A549 (cell line): Measurements from ENCODE around the gene SPACDR. TPM values are rescaled to one million over a fixed set of nuclear protein-coding genes. Genes with fewer than 3 reads are reported as not detected.

Experiments used
- ATAC-seq, 2 experiments: fragments of 200-7000 bp in 1 of 2; fragments of >200 bp in 1 of 2; cut with Nextera tagmentation in 1 of 2; cut with Tn5 transposase in 1 of 2; 3 replicates each; pipeline versions ENCODE4 v1.8.0 to v1.9.1; 2018 to 2020; ENCODE audit warnings: mild to moderate bottlenecking in 1 of 2, moderate library complexity in 1 of 2
- CTCF ChIA-PET: fragments of 300-600 bp; sonication (Branson Sonifier 250); formaldehyde crosslinking; extraction: SDS; loops from one replicate; lab custom pipeline; 2021; ENCODE audit warnings: antibody characterized with exemption, inconsistent platforms; lab: Yijun Ruan, JAX
- POLR2A ChIA-PET: fragments of 350-600 bp; formaldehyde crosslinking; extraction: SDS; loops from one replicate; lab custom pipeline; 2021; ENCODE audit warnings: antibody characterized with exemption, inconsistent platforms; lab: Yijun Ruan, JAX
- DNase-seq, 2 experiments: peaks; one replicate each; pipeline versions ENCODE4 v3.0.0 to v3.0.0-alpha.2; 2011 to 2016; ENCODE audit warnings: low read depth in 1 of 2, low spot score in 1 of 2
- FAIRE-seq: peaks from 2 replicates; lab custom pipeline; 2011; peaks lifted over from hg19 to GRCh38; lab: Jason Lieb, UNC
- H3K27ac ChIP-seq, 2 experiments: fragments of >200 bp; sonication (Bioruptor Twin); formaldehyde crosslinking; 3 replicates each; pipeline ENCODE4 v1.5.1; 2016 to 2017
- H3K4me1 ChIP-seq: fragments of >200 bp; sonication (Bioruptor Twin); formaldehyde crosslinking; 3 replicates; pipeline ENCODE4 v1.6.1; 2016
- H3K4me2 ChIP-seq: fragments of >200 bp; sonication (Bioruptor Twin); formaldehyde crosslinking; 3 replicates; pipeline ENCODE4 v1.6.1; 2016
- H3K4me3 ChIP-seq: fragments of >200 bp; sonication (Bioruptor Twin); formaldehyde crosslinking; 3 replicates; pipeline ENCODE4 v1.5.1; 2016
- H3K9me3 ChIP-seq: fragments of >200 bp; sonication (Bioruptor Twin); formaldehyde crosslinking; 3 replicates; pipeline ENCODE4 v1.6.1; 2016
- BCL3 ChIP-seq: fragments of >200 bp; sonication (Bioruptor Twin); formaldehyde crosslinking; IDR thresholded peaks from 3 replicates; pipeline ENCODE4 v1.6.1; 2016
- CBX2 ChIP-seq: fragments of 200-600 bp; sonication (generic); IDR thresholded peaks from 2 replicates; pipeline ENCODE4 v1.6.1; 2016; ENCODE audit warnings: low read depth, mild to moderate bottlenecking, borderline replicate concordance
- CBX8 ChIP-seq: fragments of 200-600 bp; sonication (generic); IDR thresholded peaks from 2 replicates; pipeline ENCODE4 v1.6.1; 2016
- CEBPB ChIP-seq, 2 experiments: fragments of >200 bp in 1 of 2; sonication (Bioruptor Twin) in 1 of 2; formaldehyde crosslinking in 1 of 2; IDR thresholded peaks; 2 replicates each; pipeline ENCODE4 v1.6.1; 2012 to 2016
- CHD2 ChIP-seq: fragments of 150-350 bp; IDR thresholded peaks from 2 replicates; pipeline ENCODE4 v1.6.1; 2014; ENCODE audit warnings: low read length; ENCODE audit not compliant: partially characterized antibody
- E2F6 ChIP-seq: IDR thresholded peaks from 2 replicates; pipeline ENCODE4 v1.6.1; 2012; ENCODE audit warnings: low read depth, borderline replicate concordance
- EHMT2 ChIP-seq: fragments of 200-600 bp; sonication (generic); IDR thresholded peaks from 2 replicates; pipeline ENCODE4 v1.6.1; 2016; ENCODE audit warnings: antibody characterized with exemption, low read depth, mild to moderate bottlenecking, moderate library complexity
- EP300 ChIP-seq, 2 experiments: fragments of >200 bp; sonication (Bioruptor Twin); formaldehyde crosslinking; IDR thresholded peaks; 2 replicates in 1 of 2; 3 replicates in 1 of 2; pipeline ENCODE4 v1.6.1; 2016 to 2017
- ESRRA ChIP-seq: fragments of 150-350 bp; IDR thresholded peaks from 2 replicates; pipeline ENCODE4 v1.6.1; 2014; ENCODE audit warnings: mild to moderate bottlenecking, low read length, borderline replicate concordance
- FOSB ChIP-seq: fragments of 250-450 bp; sonication (Bioruptor Pico); IDR thresholded peaks from 2 replicates; pipeline ENCODE4 v1.5.0; 2020; ENCODE audit warnings: mild to moderate bottlenecking, moderate library complexity
- GATA3 ChIP-seq: IDR thresholded peaks from 2 replicates; pipeline ENCODE4 v1.6.1; 2012; ENCODE audit warnings: borderline replicate concordance
- HDAC2 ChIP-seq: fragments of 200-600 bp; sonication (generic); IDR thresholded peaks from 2 replicates; pipeline ENCODE4 v1.6.1; 2016
- HES2 ChIP-seq: fragments of >200 bp; sonication (Bioruptor Twin); formaldehyde crosslinking; IDR thresholded peaks from 2 replicates; pipeline ENCODE4 v1.6.1; 2016
- HEYL ChIP-seq: fragments of 250-450 bp; sonication (Bioruptor Pico); IDR thresholded peaks from 2 replicates; pipeline ENCODE4 v1.8.0; 2021; ENCODE audit warnings: mild to moderate bottlenecking, moderate library complexity
- HMGXB4 ChIP-seq: fragments of 250-450 bp; sonication (Bioruptor Pico); IDR thresholded peaks from 2 replicates; pipeline ENCODE4 v1.5.0; 2021; ENCODE audit warnings: mild to moderate bottlenecking, moderate library complexity, borderline replicate concordance
- HOXB13 ChIP-seq: fragments of 250-450 bp; sonication (Bioruptor Pico); IDR thresholded peaks from 2 replicates; pipeline ENCODE4 v1.5.0; 2020; ENCODE audit warnings: low read depth, mild to moderate bottlenecking, moderate library complexity
- HOXB5 ChIP-seq: fragments of 250-450 bp; sonication (Bioruptor Pico); IDR thresholded peaks from 2 replicates; pipeline ENCODE4 v1.5.0; 2020; ENCODE audit warnings: mild to moderate bottlenecking, moderate library complexity
- JUNB ChIP-seq: fragments of >200 bp; sonication (Bioruptor Twin); formaldehyde crosslinking; IDR thresholded peaks from 2 replicates; pipeline ENCODE4 v1.6.1; 2016
- MAZ ChIP-seq: fragments of 150-350 bp; IDR thresholded peaks from 2 replicates; pipeline ENCODE4 v1.6.1; 2014; ENCODE audit warnings: antibody characterized with exemption, low read depth, low read length, borderline replicate concordance
- NFE2L2 ChIP-seq: fragments of 150-350 bp; conservative IDR thresholded peaks from 2 replicates; pipeline ENCODE4 v1.6.1; 2014; ENCODE audit warnings: low read length
- PHF8 ChIP-seq: fragments of 200-600 bp; sonication (generic); IDR thresholded peaks from 2 replicates; pipeline ENCODE4 v1.6.1; 2016; ENCODE audit warnings: low read depth, mild to moderate bottlenecking, antibody characterized with exemption, moderate library complexity, borderline replicate concordance
- POLR2A ChIP-seq: IDR thresholded peaks from 2 replicates; pipeline ENCODE4 v1.6.1; 2012; ENCODE audit warnings: mild to moderate bottlenecking, low read length
- POLR2AphosphoS2 ChIP-seq: conservative IDR thresholded peaks from 2 replicates; pipeline ENCODE4 v1.6.1; 2012; ENCODE audit warnings: low read length, improper control_type of control experiment, inconsistent platforms
- RCOR1 ChIP-seq: fragments of 150-350 bp; IDR thresholded peaks from 2 replicates; pipeline ENCODE4 v1.6.1; 2014; ENCODE audit warnings: antibody characterized with exemption, low read length, low read depth
- SMC3 ChIP-seq: fragments of >200 bp; sonication (Bioruptor Twin); formaldehyde crosslinking; IDR thresholded peaks from 3 replicates; pipeline ENCODE4 v1.6.1; 2018; ENCODE audit warnings: inconsistent platforms
- SREBF2 ChIP-seq: fragments of 450-650 bp; IDR thresholded peaks from 2 replicates; pipeline ENCODE4 v1.6.1; 2014; ENCODE audit warnings: mild to moderate bottlenecking, moderate library complexity
- TFCP2L1 ChIP-seq: fragments of 250-450 bp; sonication (Bioruptor Pico); IDR thresholded peaks from 2 replicates; pipeline ENCODE4 v1.5.0; 2021; ENCODE audit warnings: mild to moderate bottlenecking
- TP53 ChIP-seq: fragments of 250-450 bp; sonication (Bioruptor Pico); IDR thresholded peaks from 2 replicates; pipeline ENCODE4 v1.5.0; 2021; ENCODE audit warnings: mild to moderate bottlenecking, moderate library complexity
- USF2 ChIP-seq: fragments of 450-650 bp; IDR thresholded peaks from 2 replicates; pipeline ENCODE4 v1.6.1; 2014; ENCODE audit warnings: antibody characterized with exemption
- ZFP36 ChIP-seq: fragments of 450-650 bp; IDR thresholded peaks from 2 replicates; pipeline ENCODE4 v1.6.1; 2014; ENCODE audit warnings: borderline replicate concordance; ENCODE audit not compliant: partially characterized antibody
- ZSCAN20 ChIP-seq: fragments of 250-450 bp; sonication (Bioruptor Pico); IDR thresholded peaks from 2 replicates; pipeline ENCODE4 v1.8.0; 2022; ENCODE audit warnings: mild to moderate bottlenecking, moderate library complexity
- WGBS: methylation state at CpG from one replicate; pipeline ENCODE4 v1.1.6; 2017; ENCODE audit errors: missing lambda C conversion rate; 5-methylcytosine and 5-hydroxymethylcytosine counted together
- polyA plus RNA-seq, 4 experiments: library from polyadenylated mRNA; depleted of rRNA in 3 of 4; stranded (reverse); fragments of >200 nt; fragmentation: RNase III in 1 of 4; extraction: RNeasy Plus Mini Kit Qiagen cat#74134 plus additional on column Dnase treatment in 1 of 4; gene quantifications; 2 replicates in 3 of 4; 3 replicates in 1 of 4; pipeline ENCODE4 v1.2.3, GENCODE V29; 2011 to 2017

Gene SPACDR
- polyA plus RNA-seq, 2 of the 4 experiments (the other 2 are of a cell fraction), result 0.17 to 0.34 TPM

- Histone ChIP-seq H3K4me1 (peaks cover 44% of the 10 kb centered on the region), H3K4me2 (peak within 1 kb of the TSS; percentile 99), H3K27ac (peak within 1 kb of the TSS; percentile 88 to 94), H3K9me3 (no peaks in the 10 kb centered on the region), H3K4me3 (peak within 1 kb of the TSS; percentile 73)
- DNase-seq (peak; percentile 53 to 55), FAIRE-seq (no peak), ATAC-seq (peak; percentile 58 to 60)
- POLR2A ChIA-PET, result interaction anchor here (1.0 to 1.9 kb wide), 4 partner anchors 55 to 129 kb away, joined by 3 to 6 read pairs (median 4); partner anchors contain the start of genes AGFG2, FBXO24, LRCH4 and MOSPD3
- 79% methylated on average over 14 of the region's 45 CpGs for WGBS
- CTCF ChIA-PET, result interaction anchor here (0.6 to 8.5 kb wide), 10 partner anchors 10 to 84 kb away, joined by 3 to 127 read pairs (median 14); no protein-coding TSS in a partner anchor
- peak; percentile 43 for TF ChIP-seq POLR2A
- TF ChIP-seq HDAC2, result no peak
Observed at GRCh38 chr7:100483722-100484672, 19.9 kb upstream of the SPACDR start, which contains the start of gene NYAP1. NYAP1 (plus strand) TSS chr7:100483927; CDS start chr7:100485312, 1,385 bp downstream.

GRCh38 chr7:100483090-100483721, 19.1 kb upstream of the SPACDR start:
- Histone ChIP-seq H3K27ac (peak overlapping the region; percentile 88 to 94), H3K4me2 (peak overlapping the region; percentile 99), H3K9me3 (no peaks in the 10 kb centered on the region), H3K4me1 (peaks cover 44% of the 10 kb centered on the region), H3K4me3 (peak overlapping the region; percentile 73)
- DNase-seq (peak; percentile 64 to 70), FAIRE-seq (no peak), ATAC-seq (peak; percentile 57 to 66)
- 2% methylated on average over 19 of the region's 79 CpGs for WGBS
- ChIA-PET POLR2A (interaction anchor here (1.0 to 1.9 kb wide), 4 partner anchors 55 to 129 kb away, joined by 3 to 6 read pairs (median 4); partner anchors contain the start of genes AGFG2, FBXO24, LRCH4 and MOSPD3), CTCF (interaction anchor here (0.6 to 8.5 kb wide), 42 partner anchors 8 to 237 kb away, joined by 3 to 127 read pairs (median 6); partner anchors contain the start of genes EPO, MEPCE, POP7 and SPACDR)
- TF ChIP-seq HOXB5 (CRISPR knock-in tag) (no peak), JUNB (no peak), E2F6 (no peak), CBX8 (no peak), GATA3 (no peak), TFCP2L1 (CRISPR knock-in tag) (no peak), USF2 (no peak), TP53 (CRISPR knock-in tag) (0 out of 2 replicates have a peak, but pooled peaks have one; percentile 20), HDAC2 (no peak), SREBF2 (no peak), NFE2L2 (no peak), HMGXB4 (no peak), HEYL (CRISPR knock-in tag) (no peak), HOXB13 (CRISPR knock-in tag) (no peak), PHF8 (no peak), ESRRA (no peak), FOSB (CRISPR knock-in tag) (no peak), CBX2 (no peak), BCL3 (peak; percentile 79; the same call in 1 of the 3 replicates), POLR2A (no peak), HES2 (no peak), ZFP36 (no peak), EHMT2 (no peak), ZSCAN20 (no peak), POLR2AphosphoS2 (no peak), RCOR1 (no peak), CEBPB (IDR thresholded peaks at IDR 0.05) (no peak), MAZ (0 out of 2 replicates have a peak, but pooled peaks have one; percentile 62), EP300 (IDR thresholded peaks at IDR 0.05) (no peak), SMC3 (peak; percentile 89), CHD2 (no peak)
